Cardiac fibroblast (primary cell): ENCODE measurements around the gene DTX3L.

Experiments used
- DNase-seq, 2 donors: peaks; one replicate each; pipeline versions ENCODE4 v3.0.0 to v3.0.0-alpha.2; 2010; ENCODE audit warnings: low read depth in 2 of 2
- H3K4me3 ChIP-seq, 2 donors: replicated peaks in 1 of 2; 1 replicate in 1 of 2; 2 replicates in 1 of 2; pipeline ENCODE4 v1.5.1; 2011; ENCODE audit warnings: low read depth in 2 of 2, low read length in 2 of 2, mild to moderate bottlenecking in 2 of 2, moderate library complexity in 1 of 2
- CTCF ChIP-seq: IDR thresholded peaks from one replicate; pipeline ENCODE4 v1.5.1; 2011; ENCODE audit warnings: low read depth, mild to moderate bottlenecking, low read length, inconsistent platforms

DTX3L gene

GRCh38 chr3:122594025-122594424, 29.9 kb downstream of the DTX3L start:
- DNase-seq = no peak
- TF ChIP-seq CTCF = no peak
- no peak overlapping the region for H3K4me3 ChIP-seq

- no peak overlapping the region for H3K4me3 ChIP-seq
- TF ChIP-seq CTCF = no peak
- DNase-seq = no peak
These were observed 34.0 kb downstream of the DTX3L start for GRCh38 chr3:122598151-122598550.

GRCh38 chr3:122598556-122598955, 34.4 kb downstream of the DTX3L start:
- no peak overlapping the region for H3K4me3 ChIP-seq
- no peak for DNase-seq
- no peak for TF ChIP-seq CTCF

GRCh38 chr3:122602011-122602710, 38.0 kb downstream of the DTX3L start:
- no peak for TF ChIP-seq CTCF
- DNase-seq = no peak
- H3K4me3 ChIP-seq = no peak overlapping the region

GRCh38 chr3:122603056-122603455, 38.9 kb downstream of the DTX3L start:
- no peak for DNase-seq
- no peak overlapping the region for H3K4me3 ChIP-seq
- no peak for TF ChIP-seq CTCF

GRCh38 chr3:122606330-122606729, 42.2 kb downstream of the DTX3L start:
- no peak overlapping the region for H3K4me3 ChIP-seq
- TF ChIP-seq CTCF = no peak
- no peak for DNase-seq

GRCh38 chr3:122608916-122609315, 44.8 kb downstream of the DTX3L start:
- no peak for DNase-seq
- no peak overlapping the region for H3K4me3 ChIP-seq
- no peak for TF ChIP-seq CTCF
